DOHH2 (cell line): Measurements from ENCODE around the gene DOCK4.

Experiments used
- EZH2phosphoT487 ChIP-seq: fragments of 200-600 bp; sonication (generic); IDR thresholded peaks from 2 replicates; pipeline ENCODE4 v1.6.1; 2017; ENCODE audit warnings: borderline replicate concordance, mild to moderate bottlenecking, antibody characterized with exemption, low read length, moderate library complexity, mixed read lengths
- TF ChIP-seq, protein P1 (sequence below): fragments of 200-600 bp; sonication (generic); IDR thresholded peaks from one replicate; pipeline ENCODE4 v1.5.1; 2014; ENCODE audit warnings: antibody characterized with exemption, mild to moderate bottlenecking, low read depth, low read length; ENCODE audit not compliant: poor library complexity, severe bottlenecking

DNA sequence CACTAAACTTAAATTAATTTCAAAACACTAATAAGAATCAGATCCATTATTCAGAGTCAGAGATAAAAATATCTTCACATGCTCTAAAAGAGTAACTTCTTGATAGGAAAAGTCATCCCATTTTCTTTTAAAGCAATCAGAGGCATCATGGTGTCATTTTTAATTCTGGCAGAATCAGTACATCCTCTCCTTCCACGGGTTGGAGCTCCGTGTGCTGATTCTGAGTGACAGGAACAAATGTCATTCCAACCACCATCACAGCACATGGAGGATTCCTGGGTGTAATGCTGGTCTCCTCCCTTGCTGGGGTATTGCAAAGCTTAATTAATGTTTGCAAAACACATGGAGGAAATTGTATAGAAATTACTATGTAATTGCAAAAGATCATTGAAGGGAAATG, 529.4 kb downstream of the DOCK4 start:
- TF ChIP-seq, protein P1, sequence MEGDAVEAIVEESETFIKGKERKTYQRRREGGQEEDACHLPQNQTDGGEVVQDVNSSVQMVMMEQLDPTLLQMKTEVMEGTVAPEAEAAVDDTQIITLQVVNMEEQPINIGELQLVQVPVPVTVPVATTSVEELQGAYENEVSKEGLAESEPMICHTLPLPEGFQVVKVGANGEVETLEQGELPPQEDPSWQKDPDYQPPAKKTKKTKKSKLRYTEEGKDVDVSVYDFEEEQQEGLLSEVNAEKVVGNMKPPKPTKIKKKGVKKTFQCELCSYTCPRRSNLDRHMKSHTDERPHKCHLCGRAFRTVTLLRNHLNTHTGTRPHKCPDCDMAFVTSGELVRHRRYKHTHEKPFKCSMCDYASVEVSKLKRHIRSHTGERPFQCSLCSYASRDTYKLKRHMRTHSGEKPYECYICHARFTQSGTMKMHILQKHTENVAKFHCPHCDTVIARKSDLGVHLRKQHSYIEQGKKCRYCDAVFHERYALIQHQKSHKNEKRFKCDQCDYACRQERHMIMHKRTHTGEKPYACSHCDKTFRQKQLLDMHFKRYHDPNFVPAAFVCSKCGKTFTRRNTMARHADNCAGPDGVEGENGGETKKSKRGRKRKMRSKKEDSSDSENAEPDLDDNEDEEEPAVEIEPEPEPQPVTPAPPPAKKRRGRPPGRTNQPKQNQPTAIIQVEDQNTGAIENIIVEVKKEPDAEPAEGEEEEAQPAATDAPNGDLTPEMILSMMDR = no peak
- TF ChIP-seq EZH2phosphoT487 = no peak
